Parathyroid adenoma (tissue), 2 donors: ENCODE results near the gene CTDSP2.

Source experiments
- H2AFZ ChIP-seq: fragments of 300-600 bp; sonication (generic); one replicate; pipeline ENCODE4 v1.7.0; 2017; ENCODE audit warnings: antibody characterized with exemption, mild to moderate bottlenecking
- H3K27ac ChIP-seq: fragments of 300-600 bp; sonication (generic); one replicate; pipeline ENCODE4 v1.7.0; 2017
- H3K27me3 ChIP-seq: fragments of 300-600 bp; sonication (generic); one replicate; pipeline ENCODE4 v1.7.0; 2017; ENCODE audit warnings: low read length; ENCODE audit not compliant: control insufficient read depth, insufficient read depth
- H3K36me3 ChIP-seq: fragments of 300-600 bp; sonication (generic); one replicate; pipeline ENCODE4 v1.7.0; 2017; ENCODE audit warnings: low read length; ENCODE audit not compliant: control insufficient read depth, insufficient read depth
- H3K4me1 ChIP-seq: fragments of 300-600 bp; sonication (generic); one replicate; pipeline ENCODE4 v1.7.0; 2017; ENCODE audit warnings: control low read depth
- H3K4me2 ChIP-seq: fragments of 300-600 bp; sonication (generic); one replicate; pipeline ENCODE4 v1.7.0; 2017; ENCODE audit warnings: low read length
- H3K4me3 ChIP-seq: fragments of 300-600 bp; sonication (generic); one replicate; pipeline ENCODE4 v1.7.0; 2017; ENCODE audit warnings: low read depth, low read length
- H3K79me2 ChIP-seq: fragments of 300-600 bp; sonication (generic); one replicate; pipeline ENCODE4 v1.7.0; 2017; ENCODE audit warnings: control low read depth
- H3K9ac ChIP-seq: fragments of 300-600 bp; sonication (generic); one replicate; pipeline ENCODE4 v1.7.0; 2017; ENCODE audit warnings: mild to moderate bottlenecking
- H3K9me3 ChIP-seq: fragments of 300-600 bp; sonication (generic); one replicate; pipeline ENCODE4 v1.7.0; 2017; ENCODE audit warnings: low read length; ENCODE audit not compliant: control insufficient read depth
- TF ChIP-seq, protein P1 (sequence below): fragments of 300-600 bp; sonication (generic); IDR thresholded peaks from one replicate; pipeline ENCODE4 v1.7.0; 2017; ENCODE audit warnings: antibody characterized with exemption, mild to moderate bottlenecking
- donor health status: primary hyperparathyroidism.

Gene CTDSP2

DNA sequence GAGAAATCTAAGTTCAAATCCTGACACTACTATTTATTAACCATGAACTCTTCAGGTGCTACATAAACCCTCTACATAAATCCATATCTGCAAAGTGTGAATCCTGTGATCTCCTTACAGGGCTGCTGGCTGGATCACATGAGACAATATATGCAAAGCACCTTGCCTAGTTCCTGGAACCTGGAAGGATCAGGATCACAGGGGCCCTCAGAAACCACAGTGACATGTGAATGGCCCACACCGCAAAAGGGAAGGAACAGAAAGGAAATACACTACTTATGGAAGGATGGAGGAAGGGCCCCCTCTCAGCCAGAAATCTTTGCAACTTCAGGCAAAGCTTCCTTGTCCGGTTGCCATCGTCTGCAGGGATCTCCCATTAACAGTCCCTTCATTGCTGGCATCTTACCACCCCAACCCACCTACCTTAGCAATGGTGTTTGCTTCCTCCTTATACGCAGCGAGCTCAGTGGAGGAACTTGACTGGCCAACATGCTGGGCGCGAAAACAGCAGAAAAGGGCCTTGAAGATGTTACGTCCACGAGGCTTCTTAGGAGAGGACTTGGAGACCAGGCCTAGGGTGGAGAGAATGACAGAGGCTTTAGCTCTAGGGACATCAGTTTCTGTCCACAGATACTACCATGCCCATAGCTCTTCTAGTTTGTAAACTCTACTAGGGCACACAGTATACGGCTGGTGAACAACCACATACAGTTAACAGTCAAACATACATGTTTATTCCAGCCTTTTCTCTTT lies 17.3 kb downstream of the CTDSP2 start:
- H3K36me3 ChIP-seq: no peaks in the 10 kb centered on the region
- H3K4me3 ChIP-seq: no peak overlapping the region
- H3K9ac ChIP-seq: no peak overlapping the region
- H2AFZ ChIP-seq: no peak overlapping the region
- TF ChIP-seq, protein P1, sequence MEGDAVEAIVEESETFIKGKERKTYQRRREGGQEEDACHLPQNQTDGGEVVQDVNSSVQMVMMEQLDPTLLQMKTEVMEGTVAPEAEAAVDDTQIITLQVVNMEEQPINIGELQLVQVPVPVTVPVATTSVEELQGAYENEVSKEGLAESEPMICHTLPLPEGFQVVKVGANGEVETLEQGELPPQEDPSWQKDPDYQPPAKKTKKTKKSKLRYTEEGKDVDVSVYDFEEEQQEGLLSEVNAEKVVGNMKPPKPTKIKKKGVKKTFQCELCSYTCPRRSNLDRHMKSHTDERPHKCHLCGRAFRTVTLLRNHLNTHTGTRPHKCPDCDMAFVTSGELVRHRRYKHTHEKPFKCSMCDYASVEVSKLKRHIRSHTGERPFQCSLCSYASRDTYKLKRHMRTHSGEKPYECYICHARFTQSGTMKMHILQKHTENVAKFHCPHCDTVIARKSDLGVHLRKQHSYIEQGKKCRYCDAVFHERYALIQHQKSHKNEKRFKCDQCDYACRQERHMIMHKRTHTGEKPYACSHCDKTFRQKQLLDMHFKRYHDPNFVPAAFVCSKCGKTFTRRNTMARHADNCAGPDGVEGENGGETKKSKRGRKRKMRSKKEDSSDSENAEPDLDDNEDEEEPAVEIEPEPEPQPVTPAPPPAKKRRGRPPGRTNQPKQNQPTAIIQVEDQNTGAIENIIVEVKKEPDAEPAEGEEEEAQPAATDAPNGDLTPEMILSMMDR: no peak
- no peaks in the 10 kb centered on the region for H3K27me3 ChIP-seq
- no peaks in the 10 kb centered on the region for H3K9me3 ChIP-seq
- H3K79me2 ChIP-seq: peaks cover 78% of the 10 kb centered on the region
- H3K27ac ChIP-seq: no peak overlapping the region
- H3K4me1 ChIP-seq: peaks cover 27% of the 10 kb centered on the region
- no peak overlapping the region for H3K4me2 ChIP-seq

DNA sequence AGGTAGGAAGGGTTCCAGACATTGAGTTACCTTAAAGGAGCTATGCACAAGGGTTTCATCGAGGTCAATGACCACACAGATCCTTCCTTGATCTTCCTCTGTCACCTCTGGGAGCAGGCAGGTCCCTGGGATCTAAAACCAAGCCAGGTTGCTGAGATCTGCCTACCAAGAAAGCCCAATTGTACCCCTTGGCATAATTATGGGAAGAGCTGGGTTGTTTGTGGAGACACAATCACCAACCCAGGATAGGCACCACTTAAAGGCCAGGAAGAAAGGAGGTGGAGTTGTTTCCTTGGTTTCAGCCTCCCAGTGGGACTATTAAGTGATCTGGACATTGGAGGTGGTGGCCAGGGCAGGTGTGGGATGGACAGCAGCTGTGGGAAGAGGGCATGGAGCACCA lies 19.6 kb downstream of the CTDSP2 start:
- Histone ChIP-seq H3K79me2 (peaks cover 61% of the 10 kb centered on the region), H3K36me3 (no peaks in the 10 kb centered on the region), H3K27ac (no peak overlapping the region), H3K27me3 (no peaks in the 10 kb centered on the region), H3K4me2 (no peak overlapping the region), H3K4me3 (no peak overlapping the region), H2AFZ (no peak overlapping the region), H3K9ac (no peak overlapping the region), H3K9me3 (no peaks in the 10 kb centered on the region), H3K4me1 (peaks cover 9% of the 10 kb centered on the region)
- TF ChIP-seq, protein P1: no peak

DNA sequence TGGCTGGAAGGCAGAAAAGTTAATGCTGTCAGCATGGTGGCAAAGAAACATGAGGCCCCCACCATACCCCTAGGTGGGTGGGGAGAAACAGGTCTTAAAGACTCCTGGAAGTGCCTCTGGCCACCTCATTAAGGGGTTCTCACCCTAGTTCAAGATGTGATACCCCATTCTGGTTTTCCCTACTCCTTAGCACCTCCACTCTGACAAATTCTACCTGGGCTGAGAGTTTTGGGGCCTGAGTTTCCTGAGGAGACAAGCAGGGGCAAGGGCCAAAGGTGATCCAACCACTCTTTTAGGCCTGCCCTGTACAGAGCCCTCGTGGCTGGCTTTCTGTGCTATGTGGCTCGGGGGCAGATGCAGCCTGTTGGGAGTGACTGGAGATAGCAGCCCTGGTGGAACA lies 20.1 kb downstream of the CTDSP2 start:
- Histone ChIP-seq H3K4me3 (no peak overlapping the region), H3K79me2 (peaks cover 56% of the 10 kb centered on the region), H3K4me1 (peaks cover 3% of the 10 kb centered on the region), H3K27me3 (no peaks in the 10 kb centered on the region), H3K9me3 (no peaks in the 10 kb centered on the region), H3K4me2 (no peak overlapping the region), H3K36me3 (no peaks in the 10 kb centered on the region), H3K9ac (no peak overlapping the region), H2AFZ (no peak overlapping the region), H3K27ac (no peak overlapping the region)
- TF ChIP-seq, protein P1: no peak

DNA sequence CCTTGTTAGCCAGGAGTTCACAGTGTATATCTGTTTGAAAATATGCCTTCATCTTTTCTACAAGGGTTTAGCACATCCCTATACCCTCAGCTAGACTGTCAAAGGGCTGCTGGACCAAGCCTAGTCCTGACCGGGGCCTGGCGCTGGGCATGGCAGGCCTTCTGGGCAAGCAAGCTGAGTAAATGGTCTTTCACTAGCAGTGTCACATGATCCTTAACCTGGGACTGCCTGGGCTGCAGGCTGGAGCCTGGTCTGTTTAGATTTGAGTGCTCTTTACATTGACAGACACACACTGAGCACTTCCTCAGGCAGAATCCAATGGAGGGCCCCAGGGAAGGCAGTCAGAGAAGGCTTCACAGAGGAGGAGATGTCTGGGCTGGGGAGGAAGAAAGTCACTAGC lies 21.1 kb downstream of the CTDSP2 start:
- TF ChIP-seq, protein P1: no peak
- Histone ChIP-seq H3K4me3 (no peak overlapping the region), H3K36me3 (no peaks in the 10 kb centered on the region), H3K79me2 (peaks cover 46% of the 10 kb centered on the region), H3K27ac (no peak overlapping the region), H3K9me3 (no peaks in the 10 kb centered on the region), H3K27me3 (no peaks in the 10 kb centered on the region), H3K9ac (no peak overlapping the region), H3K4me2 (no peak overlapping the region), H2AFZ (no peak overlapping the region), H3K4me1 (no peaks in the 10 kb centered on the region)
